ENCODE results near the gene CD109. TPM values are rescaled to one million over a fixed set of nuclear protein-coding genes. Genes with fewer than 3 reads are reported as not detected.

The CD109 gene
- total and polyA plus RNA-seq, 8 donors, result 0.23 to 2.6 (median 0.52) TPM

- H3K4me1 ChIP-seq, result no peaks in the 10 kb centered on the region
- no peaks in the 10 kb centered on the region for H3K9me3 ChIP-seq
- intact Hi-C loops (cut with DNase I), result loop anchor here in 1 of 3 donors (5.0 kb wide), 1 partner anchor 1474 kb away; no protein-coding TSS in a partner anchor
- FAIRE-seq (no peak), ATAC-seq (no peak), DNase-seq (no peak)
- no peak overlapping the region for H3K4me3 ChIP-seq
- H3K27me3 ChIP-seq, result no peaks in the 10 kb centered on the region
- TF ChIP-seq, protein P1, sequence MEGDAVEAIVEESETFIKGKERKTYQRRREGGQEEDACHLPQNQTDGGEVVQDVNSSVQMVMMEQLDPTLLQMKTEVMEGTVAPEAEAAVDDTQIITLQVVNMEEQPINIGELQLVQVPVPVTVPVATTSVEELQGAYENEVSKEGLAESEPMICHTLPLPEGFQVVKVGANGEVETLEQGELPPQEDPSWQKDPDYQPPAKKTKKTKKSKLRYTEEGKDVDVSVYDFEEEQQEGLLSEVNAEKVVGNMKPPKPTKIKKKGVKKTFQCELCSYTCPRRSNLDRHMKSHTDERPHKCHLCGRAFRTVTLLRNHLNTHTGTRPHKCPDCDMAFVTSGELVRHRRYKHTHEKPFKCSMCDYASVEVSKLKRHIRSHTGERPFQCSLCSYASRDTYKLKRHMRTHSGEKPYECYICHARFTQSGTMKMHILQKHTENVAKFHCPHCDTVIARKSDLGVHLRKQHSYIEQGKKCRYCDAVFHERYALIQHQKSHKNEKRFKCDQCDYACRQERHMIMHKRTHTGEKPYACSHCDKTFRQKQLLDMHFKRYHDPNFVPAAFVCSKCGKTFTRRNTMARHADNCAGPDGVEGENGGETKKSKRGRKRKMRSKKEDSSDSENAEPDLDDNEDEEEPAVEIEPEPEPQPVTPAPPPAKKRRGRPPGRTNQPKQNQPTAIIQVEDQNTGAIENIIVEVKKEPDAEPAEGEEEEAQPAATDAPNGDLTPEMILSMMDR (IDR thresholded peaks at IDR 0.05), result no peak
- no peaks in the 10 kb centered on the region for H3K36me3 ChIP-seq
- H3K27ac ChIP-seq, result no peak overlapping the region
- 47 to 63% methylated on average over 3 of the region's 3 CpGs for WGBS, 2 donors
Measured at GRCh38 chr6:73743081-73743480, 47.1 kb downstream of the CD109 start.

- no peaks in the 10 kb centered on the region for H3K9me3 ChIP-seq
- no peaks in the 10 kb centered on the region for H3K36me3 ChIP-seq
- WGBS, 2 donors, result 55 to 62% methylated on average over 3 of the region's 3 CpGs
- H3K27ac ChIP-seq, result no peak overlapping the region
- TF ChIP-seq, protein P1 (IDR thresholded peaks at IDR 0.05), result no peak
- FAIRE-seq, result no peak
- H3K4me3 ChIP-seq, result no peak overlapping the region
- H3K4me1 ChIP-seq, result no peaks in the 10 kb centered on the region
- DNase-seq, result no peak
- H3K27me3 ChIP-seq, result no peaks in the 10 kb centered on the region
- intact Hi-C loops (cut with DNase I), result loop anchor here in 1 of 3 donors (5.0 kb wide), 1 partner anchor 1474 kb away; no protein-coding TSS in a partner anchor
- ATAC-seq, result no peak
Measured at GRCh38 chr6:73743556-73743955, 47.6 kb downstream of the CD109 start.

GRCh38 chr6:73746787-73747186, 50.8 kb downstream of the CD109 start:
- intact Hi-C loops (cut with DNase I), result loop anchor here in 1 of 3 donors (5.0 kb wide), 1 partner anchor 1466 kb away; no protein-coding TSS in a partner anchor
- WGBS, 2 donors, result 64 to 75% methylated on average over 1 of the region's 1 CpG
- no peaks in the 10 kb centered on the region for H3K4me1 ChIP-seq
- H3K4me3 ChIP-seq, result no peak overlapping the region
- no peaks in the 10 kb centered on the region for H3K36me3 ChIP-seq
- DNase-seq (no peak), ATAC-seq (no peak), FAIRE-seq (no peak)
- no peak overlapping the region for H3K27ac ChIP-seq
- no peaks in the 10 kb centered on the region for H3K9me3 ChIP-seq
- TF ChIP-seq, protein P1 (IDR thresholded peaks at IDR 0.05), result no peak
- H3K27me3 ChIP-seq, result no peaks in the 10 kb centered on the region

- DNase-seq (no peak), ATAC-seq (no peak), FAIRE-seq (no peak)
- Histone ChIP-seq H3K27ac (no peak overlapping the region), H3K9me3 (no peaks in the 10 kb centered on the region), H3K36me3 (no peaks in the 10 kb centered on the region), H3K4me1 (no peaks in the 10 kb centered on the region), H3K4me3 (no peak overlapping the region), H3K27me3 (no peaks in the 10 kb centered on the region)
- intact Hi-C loops (cut with DNase I), result loop anchor here in 1 of 3 donors (5.0 kb wide), 1 partner anchor 1465 kb away; no protein-coding TSS in a partner anchor
- TF ChIP-seq, protein P1 (IDR thresholded peaks at IDR 0.05), result no peak
- WGBS, 2 donors, result 64 to 80% methylated on average over 2 of the region's 2 CpGs
Measured at GRCh38 chr6:73747289-73747688, 51.3 kb downstream of the CD109 start.

- Histone ChIP-seq H3K9me3 (no peaks in the 10 kb centered on the region), H3K4me1 (no peaks in the 10 kb centered on the region), H3K27ac (no peak overlapping the region), H3K4me3 (no peak overlapping the region), H3K36me3 (no peaks in the 10 kb centered on the region), H3K27me3 (no peaks in the 10 kb centered on the region)
- TF ChIP-seq, protein P1 (IDR thresholded peaks at IDR 0.05), result no peak
- FAIRE-seq (no peak), ATAC-seq (no peak), DNase-seq (no peak)
- intact Hi-C loops (cut with DNase I), result no loop called here
- 61 to 64% methylated on average over 3 of the region's 3 CpGs for WGBS, 2 donors
Measured at GRCh38 chr6:73752943-73753342, 56.9 kb downstream of the CD109 start.

All from pancreas (tissue), 10 donors.